Activated CD4-positive, alpha-beta T cell treated with anti-CD3 and anti-CD28 coated beads, Interleukin-2, amount 50 U/mL, for 24 hours (primary cell): ENCODE data around the gene EEF2KMT.
"Not testable (repeated sequence)": the region's sequence is repeated elsewhere in the genome, so short reads cannot be mapped to it uniquely, and the experiment has no call there.

Experiments
- DNase-seq, 2 donors: peaks; one replicate each; pipeline ENCODE4 v3.0.0-alpha.2; 2020; ENCODE audit warnings: low read depth in 1 of 2, low spot score in 1 of 2

EEF2KMT gene

GRCh38 chr16:5096437-5097060, 1.0 kb downstream of the EEF2KMT start:
- DNase-seq: not testable (repeated sequence)

GRCh38 chr16:5095145-5095830, 2.3 kb downstream of the EEF2KMT start:
- not testable (repeated sequence) for DNase-seq

- not testable (repeated sequence) for DNase-seq
Measured at GRCh38 chr16:5093746-5094145, 3.8 kb downstream of the EEF2KMT start.

GRCh38 chr16:5093081-5093480, 4.5 kb downstream of the EEF2KMT start:
- not testable (repeated sequence) for DNase-seq

- not testable (repeated sequence) for DNase-seq
Measured at GRCh38 chr16:5090592-5090991, 7.0 kb downstream of the EEF2KMT start.

GRCh38 chr16:5089911-5090555, 7.6 kb downstream of the EEF2KMT start:
- not testable (repeated sequence) for DNase-seq

- not testable (repeated sequence) for DNase-seq
Measured at GRCh38 chr16:5088936-5089335, 8.7 kb downstream of the EEF2KMT start.

- DNase-seq: not testable (repeated sequence)
Measured at GRCh38 chr16:5088086-5088790, 9.4 kb downstream of the EEF2KMT start.

GRCh38 chr16:5085716-5086115, 11.9 kb downstream of the EEF2KMT start:
- DNase-seq: not testable (repeated sequence)

- DNase-seq: peak in 1 of 2 donors; percentile 29
Measured at GRCh38 chr16:5084802-5085201, 12.8 kb downstream of the EEF2KMT start.

GRCh38 chr16:5084099-5084731, 13.4 kb downstream of the EEF2KMT start:
- not testable (repeated sequence) for DNase-seq

- not testable (repeated sequence) for DNase-seq
Measured at GRCh38 chr16:5083646-5084045, 13.9 kb downstream of the EEF2KMT start.

GRCh38 chr16:5080996-5081395, 16.6 kb downstream of the EEF2KMT start:
- DNase-seq: not testable (repeated sequence)

- not testable (repeated sequence) for DNase-seq
Measured at GRCh38 chr16:5080461-5080860, 17.1 kb downstream of the EEF2KMT start.

GRCh38 chr16:5078626-5079025, 19.0 kb downstream of the EEF2KMT start:
- no peak for DNase-seq

- DNase-seq: no peak
Measured at GRCh38 chr16:5077304-5077703, 20.3 kb downstream of the EEF2KMT start.

- DNase-seq: no peak
Measured at GRCh38 chr16:5075637-5076036, 22.0 kb downstream of the EEF2KMT start.

- not testable (repeated sequence) for DNase-seq
Measured at GRCh38 chr16:5073771-5074170, 23.8 kb downstream of the EEF2KMT start.

GRCh38 chr16:5073279-5073629, 24.3 kb downstream of the EEF2KMT start:
- DNase-seq: no peak

GRCh38 chr16:5072334-5073278, 25.0 kb downstream of the EEF2KMT start:
- DNase-seq: no peak
